Stimulated activated CD4-positive, alpha-beta T cell treated with anti-CD3 and anti-CD28 coated beads, Interleukin-15, amount 100 ng/mL, for 1 hour (primary cell): Measurements from ENCODE around the gene TRIM16.
"Not testable (repeated sequence)": the region's sequence is repeated elsewhere in the genome, so short reads cannot be mapped to it uniquely, and the experiment has no call there.

ENCODE experiments used
- DNase-seq, 2 donors: peaks; one replicate each; pipeline ENCODE4 v3.0.0-alpha.2; 2020; ENCODE audit warnings: low read depth in 1 of 2, low spot score in 1 of 2

TRIM16 gene

GRCh38 chr17:15659236-15659635 lies 24.9 kb downstream of the TRIM16 start:
- no peak for DNase-seq

- no peak for DNase-seq
Measured at GRCh38 chr17:15658296-15658695, 25.8 kb downstream of the TRIM16 start.

- DNase-seq = no peak
Measured at GRCh38 chr17:15657868-15658267, 26.2 kb downstream of the TRIM16 start.

- no peak for DNase-seq
Measured at GRCh38 chr17:15654886-15655561, 29.1 kb downstream of the TRIM16 start.

GRCh38 chr17:15654401-15654800 lies 29.7 kb downstream of the TRIM16 start:
- not testable (repeated sequence) for DNase-seq

DNA sequence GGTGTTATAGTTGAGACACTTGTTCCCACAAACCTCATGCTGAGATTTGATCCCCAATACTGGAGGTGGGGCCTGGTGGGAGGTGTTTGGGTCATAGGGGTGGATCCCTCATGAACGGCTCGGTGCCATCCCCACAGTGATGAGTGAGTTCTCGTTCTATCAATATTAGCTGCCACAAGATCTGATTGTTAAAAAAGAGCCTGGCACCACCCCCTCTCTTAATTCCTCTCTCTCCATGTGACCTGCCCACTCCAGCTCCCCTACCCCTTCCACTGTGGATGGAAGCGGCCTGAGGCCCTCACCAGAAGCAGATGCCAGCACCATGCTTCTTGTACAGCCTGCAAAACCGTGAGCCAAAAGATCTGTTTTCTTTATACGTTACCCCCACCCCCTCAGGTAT lies 31.2 kb downstream of the TRIM16 start:
- DNase-seq = no peak

- no peak for DNase-seq
Measured at GRCh38 chr17:15651583-15652110, 32.5 kb downstream of the TRIM16 start.

DNA sequence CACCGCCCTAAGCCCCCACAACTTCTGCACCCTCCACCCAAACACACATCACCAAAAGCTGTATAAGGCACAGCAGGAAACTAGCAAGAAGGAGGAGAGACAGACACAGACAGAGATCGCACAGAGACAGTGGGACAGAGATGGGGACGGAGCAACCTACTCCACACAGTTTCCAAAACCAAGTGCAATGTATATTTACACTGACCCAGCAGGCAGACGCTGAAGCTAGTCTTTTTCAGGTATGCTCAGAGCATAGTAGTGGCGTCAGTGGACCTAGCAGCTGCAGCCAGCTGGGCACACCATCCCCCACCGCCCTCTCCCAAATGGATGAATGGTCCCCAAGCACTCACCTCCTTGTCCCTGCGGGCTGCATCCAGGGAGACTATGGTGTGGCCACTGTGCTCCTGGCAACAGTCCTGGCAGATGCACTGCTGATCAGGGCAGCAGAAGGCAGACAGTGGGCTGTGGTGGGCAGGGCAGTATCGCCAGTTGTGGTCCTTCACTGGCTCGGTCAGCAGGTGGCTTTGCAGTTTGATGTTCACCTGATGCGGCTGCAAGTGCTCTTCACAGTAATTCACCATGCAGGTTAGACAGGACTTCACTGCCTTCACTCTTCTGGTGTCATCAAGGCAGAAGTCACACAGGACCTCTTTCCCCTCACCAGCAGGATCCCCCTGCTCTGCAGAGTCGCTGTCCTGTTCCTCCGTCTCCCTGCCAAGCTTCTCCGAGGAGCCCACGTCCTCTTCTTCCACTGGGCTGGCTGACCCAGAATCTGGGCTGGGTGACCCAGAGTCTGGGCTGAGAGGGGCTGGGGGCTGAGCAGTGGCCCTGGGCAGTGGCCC lies 33.1 kb downstream of the TRIM16 start:
- no peak for DNase-seq

GRCh38 chr17:15649861-15650421 lies 34.2 kb downstream of the TRIM16 start:
- DNase-seq = no peak

DNA sequence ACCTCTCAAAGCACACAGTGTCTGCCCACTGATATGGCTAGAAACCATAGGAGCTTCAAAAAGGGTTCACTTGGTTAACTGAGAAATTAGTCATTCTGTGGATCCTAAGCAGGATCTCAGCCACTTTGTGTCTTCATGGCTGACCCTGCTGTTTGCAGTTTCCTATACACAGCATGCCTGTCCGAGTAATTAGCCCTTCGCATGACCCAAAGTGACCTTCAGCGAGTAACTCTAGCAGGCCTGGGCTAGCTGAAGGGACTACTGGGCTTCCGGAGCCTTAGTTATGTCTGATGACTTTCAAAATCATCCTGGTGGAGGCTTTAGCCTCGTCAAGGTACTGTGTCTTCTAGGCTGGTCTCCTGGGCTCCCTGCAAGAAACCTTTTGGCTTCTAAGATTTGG lies 35.7 kb downstream of the TRIM16 start:
- no peak for DNase-seq

DNA sequence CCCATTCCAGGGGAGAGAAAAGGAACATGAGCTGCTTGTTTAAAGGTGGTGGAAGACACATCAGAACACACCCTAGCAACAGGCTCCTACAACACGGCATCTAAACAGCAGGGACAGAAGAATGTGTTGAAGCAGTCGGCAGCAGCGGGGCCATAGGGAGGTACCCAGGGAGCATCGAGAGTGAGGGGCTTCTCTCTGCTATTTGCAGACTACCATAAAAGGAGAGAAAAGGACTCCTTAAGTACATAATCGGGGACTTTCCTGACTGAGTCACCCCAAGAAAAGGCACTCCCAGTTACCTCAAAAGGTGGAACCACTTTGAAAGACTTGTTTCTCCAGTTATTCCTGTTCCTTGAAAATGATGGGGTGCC lies 38.2 kb downstream of the TRIM16 start:
- DNase-seq = not testable (repeated sequence)

DNA sequence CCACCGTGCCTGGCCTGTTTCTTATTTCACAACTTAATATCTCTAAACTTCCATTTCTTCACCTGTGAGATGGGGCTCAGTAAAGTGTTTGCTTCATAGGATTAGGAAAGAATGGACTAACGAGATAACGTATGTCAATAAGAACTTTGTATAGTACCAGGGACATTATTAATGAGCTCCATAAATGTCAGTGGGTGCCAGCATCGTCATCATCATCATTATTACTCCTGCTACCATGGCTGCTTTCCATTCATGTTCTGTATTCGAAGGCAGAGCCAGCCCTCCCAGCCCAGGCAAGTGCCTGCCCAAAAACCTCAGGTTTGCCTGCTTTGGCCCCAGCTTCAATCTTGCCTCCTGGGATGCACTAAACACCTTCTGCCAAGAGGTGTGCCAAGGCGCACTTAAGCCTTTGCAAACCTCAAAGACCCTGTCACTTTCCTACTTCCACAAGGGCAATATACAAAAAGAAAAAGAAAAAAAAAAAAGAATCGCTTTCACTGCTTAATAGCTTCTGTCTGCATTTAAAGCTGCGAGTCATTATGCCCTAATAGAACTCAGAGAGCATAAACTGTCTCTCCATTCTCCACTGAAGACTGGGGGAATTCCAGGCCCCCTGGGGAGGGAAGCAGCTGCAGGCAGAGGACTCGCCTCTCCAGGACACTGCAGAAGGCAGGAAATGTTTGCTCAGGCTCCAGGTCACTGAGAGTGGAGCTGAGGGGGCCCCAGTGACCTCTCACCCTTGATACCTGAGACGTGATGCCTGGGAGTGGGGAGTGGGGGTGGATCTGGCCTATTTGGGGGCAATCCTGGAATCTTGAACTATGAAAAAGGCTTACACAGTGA lies 38.8 kb downstream of the TRIM16 start:
- not testable (repeated sequence) for DNase-seq

DNA sequence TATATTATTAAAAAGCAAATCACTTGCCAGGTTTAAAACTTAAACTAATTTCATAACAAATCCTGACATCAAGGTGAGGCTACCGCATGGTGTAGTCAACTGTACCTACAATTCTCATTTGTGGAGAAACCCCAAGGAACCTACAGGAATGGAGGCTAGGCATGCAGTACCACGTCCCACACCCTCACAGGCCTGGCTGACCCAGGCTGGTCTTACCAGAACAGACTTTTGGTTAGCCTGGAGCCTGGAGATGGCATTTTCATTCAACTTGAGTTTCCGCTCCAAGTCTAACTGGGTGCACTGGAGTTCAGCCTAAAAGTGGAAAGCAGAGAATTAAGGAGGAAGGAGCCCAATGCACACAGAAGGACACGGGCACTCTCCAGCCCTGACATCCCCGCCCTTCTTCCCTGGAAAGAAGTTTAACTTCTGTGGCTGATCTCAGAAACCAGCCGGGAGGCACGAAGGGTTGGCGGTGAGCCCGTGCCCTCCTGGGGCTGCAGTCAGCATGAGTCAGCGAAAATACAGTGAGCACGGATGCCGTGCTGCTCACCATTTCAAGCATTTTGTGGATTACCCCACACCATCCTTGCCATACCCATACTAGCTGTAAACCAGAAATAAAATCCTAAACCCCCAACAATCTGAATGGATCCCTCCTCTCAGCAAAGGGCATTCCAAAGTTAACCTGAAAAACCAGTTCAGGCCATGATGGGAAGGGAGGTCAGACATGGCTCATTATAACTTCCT lies 41.4 kb downstream of the TRIM16 start:
- not testable (repeated sequence) for DNase-seq

GRCh38 chr17:15642014-15642413 lies 42.1 kb downstream of the TRIM16 start:
- DNase-seq = not testable (repeated sequence)

DNA sequence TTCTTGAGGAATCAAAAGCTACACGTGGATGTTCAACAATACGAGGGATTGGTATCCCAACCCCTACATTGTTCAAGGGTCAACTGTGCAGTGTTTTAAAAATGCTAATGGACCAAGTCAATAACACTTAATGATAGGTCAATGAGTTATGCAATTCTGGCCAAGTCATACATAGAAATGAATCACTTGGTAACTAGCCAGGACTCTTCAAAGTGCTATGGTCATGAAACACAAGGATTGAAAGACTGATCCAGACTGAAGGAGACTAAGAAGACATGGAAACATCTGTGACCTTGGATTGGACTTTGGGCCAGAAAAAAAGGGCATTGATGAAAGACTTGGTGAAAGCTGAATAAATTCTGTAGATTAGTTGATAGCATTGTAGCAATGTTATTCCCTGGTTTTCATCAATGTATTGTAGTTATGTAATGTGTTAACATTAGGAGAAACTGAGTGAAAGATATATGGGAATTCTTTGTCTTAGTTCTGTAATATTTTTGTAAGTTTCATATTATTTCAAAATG lies 53.1 kb downstream of the TRIM16 start:
- not testable (repeated sequence) for DNase-seq

DNA sequence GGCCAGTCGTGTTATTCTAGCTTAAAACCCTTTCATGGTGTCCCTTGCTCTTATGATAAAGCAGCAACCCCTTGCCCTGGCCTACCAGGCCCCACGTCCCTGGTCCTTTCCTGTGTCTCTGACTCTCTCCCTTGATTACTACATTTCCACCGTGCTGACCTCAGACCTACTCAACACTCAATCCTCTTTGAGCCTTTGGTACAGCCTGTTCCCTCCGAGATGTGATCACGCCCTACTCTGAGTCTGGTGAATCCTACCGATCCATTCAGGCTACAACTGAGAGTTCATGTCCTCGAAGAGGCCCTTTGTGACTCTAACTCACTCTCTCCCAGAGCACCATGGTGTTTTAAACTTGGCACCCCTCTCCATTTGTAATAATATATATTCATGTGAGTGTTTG lies 54.1 kb downstream of the TRIM16 start:
- DNase-seq = not testable (repeated sequence)

GRCh38 chr17:15623661-15624209 lies 60.4 kb downstream of the TRIM16 start:
- not testable (repeated sequence) for DNase-seq

DNA sequence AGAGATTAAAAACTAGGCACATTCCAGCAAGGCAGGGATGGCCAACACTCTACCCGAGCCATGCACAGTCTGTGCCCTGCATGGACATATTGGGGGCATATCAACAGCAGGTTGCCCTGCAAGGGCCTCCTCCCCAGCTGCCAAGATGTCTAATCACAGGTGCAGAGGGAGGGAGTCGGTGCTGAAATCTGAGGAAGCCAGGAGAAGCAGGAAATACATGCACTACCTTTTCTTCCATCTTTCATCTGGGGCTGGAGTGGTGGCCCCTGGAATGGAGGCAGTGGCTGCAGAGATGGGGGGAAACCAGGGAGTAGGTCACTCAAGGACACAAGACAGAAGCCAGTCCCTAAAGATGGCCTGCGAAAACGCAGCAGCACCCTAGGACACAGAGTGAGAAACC lies 60.9 kb downstream of the TRIM16 start:
- not testable (repeated sequence) for DNase-seq

DNA sequence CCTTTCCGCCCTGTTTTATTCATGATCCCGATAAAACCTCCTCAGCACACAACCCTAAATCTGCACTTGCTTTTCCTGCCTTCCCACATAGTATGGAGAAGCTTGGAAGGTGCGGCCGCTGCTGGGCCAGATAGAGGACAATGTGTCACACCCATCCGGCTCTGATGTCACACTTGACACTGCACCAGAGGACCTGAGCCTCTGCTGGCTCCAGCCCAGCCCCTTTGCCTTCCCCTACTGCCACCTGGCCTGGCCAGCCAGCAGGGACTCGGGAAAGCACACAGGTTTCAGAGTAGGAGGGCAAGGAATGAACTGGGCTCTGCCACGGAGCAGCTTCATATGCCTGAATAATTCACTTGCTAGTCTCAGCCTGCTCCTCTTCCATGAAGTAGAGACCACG lies 62.0 kb downstream of the TRIM16 start:
- DNase-seq = not testable (repeated sequence)
